Trophoblast cell (in vitro differentiated cells and primary cell): Measurements from ENCODE around the gene C14orf93.
A peak's percentile ranks its signal among the peaks of the same experiment; 100 is the strongest.

Source experiments
- DNase-seq, 2 donors: peaks; one replicate each; pipeline ENCODE4 v3.0.0-alpha.2; 2016
- H2AFZ ChIP-seq: 2 replicates; pipeline ENCODE4 v1.6.1; 2013; ENCODE audit warnings: low read length, moderate library complexity, mild to moderate bottlenecking; ENCODE audit not compliant: insufficient read depth, poor library complexity
- H2AK5ac ChIP-seq: 2 replicates; pipeline ENCODE4 v1.6.1; 2013; ENCODE audit warnings: mild to moderate bottlenecking, low read length
- H2BK120ac ChIP-seq: 2 replicates; pipeline ENCODE4 v1.6.1; 2013; ENCODE audit warnings: low read length, mild to moderate bottlenecking, moderate library complexity; ENCODE audit not compliant: insufficient read depth, poor library complexity
- H2BK12ac ChIP-seq: 2 replicates; pipeline ENCODE4 v1.6.1; 2013; ENCODE audit warnings: mild to moderate bottlenecking, low read length, moderate library complexity
- H2BK5ac ChIP-seq: 2 replicates; pipeline ENCODE4 v1.6.1; 2013; ENCODE audit warnings: low read length, low read depth, moderate library complexity, mild to moderate bottlenecking; ENCODE audit not compliant: poor library complexity
- H3K14ac ChIP-seq: 2 replicates; pipeline ENCODE4 v1.6.1; 2013; ENCODE audit warnings: mild to moderate bottlenecking, low read length
- H3K18ac ChIP-seq: 2 replicates; pipeline ENCODE4 v1.6.1; 2013; ENCODE audit warnings: mild to moderate bottlenecking, low read length
- H3K23ac ChIP-seq: 2 replicates; pipeline ENCODE4 v1.6.1; 2013; ENCODE audit warnings: low read length
- H3K27ac ChIP-seq: 2 replicates; pipeline ENCODE4 v1.5.1; 2013; ENCODE audit warnings: low read depth, mild to moderate bottlenecking, inconsistent platforms, low read length, moderate library complexity
- H3K27me3 ChIP-seq: 2 replicates; pipeline ENCODE4 v1.6.1; 2013; ENCODE audit warnings: inconsistent platforms, mild to moderate bottlenecking, low read length, moderate library complexity; ENCODE audit not compliant: insufficient read depth
- H3K36me3 ChIP-seq, 2 experiments: 1 replicate in 1 of 2; 2 replicates in 1 of 2; pipeline ENCODE4 v1.6.1; 2013; ENCODE audit warnings: low read length in 2 of 2, mild to moderate bottlenecking in 2 of 2, moderate library complexity in 1 of 2; ENCODE audit not compliant: insufficient read depth in 2 of 2, control insufficient read depth in 1 of 2
- H3K4ac ChIP-seq: 2 replicates; pipeline ENCODE4 v1.6.1; 2013; ENCODE audit warnings: low read depth, mild to moderate bottlenecking, low read length, moderate library complexity
- H3K4me1 ChIP-seq, 2 experiments: 1 replicate in 1 of 2; 2 replicates in 1 of 2; pipeline ENCODE4 v1.6.1; 2013; ENCODE audit warnings: low read length in 2 of 2, mild to moderate bottlenecking in 2 of 2, moderate library complexity in 1 of 2; ENCODE audit not compliant: insufficient read depth in 2 of 2, control insufficient read depth in 1 of 2
- H3K4me2 ChIP-seq: 2 replicates; pipeline ENCODE4 v1.6.1; 2013; ENCODE audit warnings: inconsistent platforms, mild to moderate bottlenecking, low read length, moderate library complexity
- H3K4me3 ChIP-seq: 2 replicates; pipeline ENCODE4 v1.5.1; 2013; ENCODE audit warnings: mild to moderate bottlenecking, low read depth, low read length, inconsistent platforms
- H3K79me1 ChIP-seq: one replicate; pipeline ENCODE4 v1.6.1; 2013; ENCODE audit warnings: low read length
- H3K79me2 ChIP-seq: 2 replicates; pipeline ENCODE4 v1.6.1; 2013; ENCODE audit warnings: low read length, mild to moderate bottlenecking; ENCODE audit not compliant: control insufficient read depth, insufficient read depth, poor library complexity
- H3K9ac ChIP-seq: 2 replicates; pipeline ENCODE4 v1.6.1; 2013; ENCODE audit warnings: mild to moderate bottlenecking, low read length
- H3K9me3 ChIP-seq: 2 replicates; pipeline ENCODE4 v1.6.1; 2013; ENCODE audit warnings: low read depth, mild to moderate bottlenecking, control low read depth, inconsistent platforms, low read length; ENCODE audit not compliant: insufficient read depth
- H4K12ac ChIP-seq: 2 replicates; pipeline ENCODE4 v1.6.1; 2013; ENCODE audit warnings: low read depth, mild to moderate bottlenecking, low read length, moderate library complexity
- H4K8ac ChIP-seq: 2 replicates; pipeline ENCODE4 v1.6.1; 2013; ENCODE audit warnings: low read depth, mild to moderate bottlenecking, low read length, moderate library complexity
- H4K91ac ChIP-seq: one replicate; pipeline ENCODE4 v1.6.1; 2013; ENCODE audit warnings: low read depth, mild to moderate bottlenecking, low read length, moderate library complexity
- whole genome bisulfite sequencing: extraction: QIAGEN DNeasy Blood & Tissue Kit; methylation state at CpG from one replicate; pipeline ENCODE4 v1.1.7; 2013; ENCODE audit warnings: missing lambda C conversion rate; ENCODE audit not compliant: insufficient read length, insufficient coverage; ENCODE audit errors: extremely low coverage; 5-methylcytosine and 5-hydroxymethylcytosine counted together

C14orf93 gene

DNA sequence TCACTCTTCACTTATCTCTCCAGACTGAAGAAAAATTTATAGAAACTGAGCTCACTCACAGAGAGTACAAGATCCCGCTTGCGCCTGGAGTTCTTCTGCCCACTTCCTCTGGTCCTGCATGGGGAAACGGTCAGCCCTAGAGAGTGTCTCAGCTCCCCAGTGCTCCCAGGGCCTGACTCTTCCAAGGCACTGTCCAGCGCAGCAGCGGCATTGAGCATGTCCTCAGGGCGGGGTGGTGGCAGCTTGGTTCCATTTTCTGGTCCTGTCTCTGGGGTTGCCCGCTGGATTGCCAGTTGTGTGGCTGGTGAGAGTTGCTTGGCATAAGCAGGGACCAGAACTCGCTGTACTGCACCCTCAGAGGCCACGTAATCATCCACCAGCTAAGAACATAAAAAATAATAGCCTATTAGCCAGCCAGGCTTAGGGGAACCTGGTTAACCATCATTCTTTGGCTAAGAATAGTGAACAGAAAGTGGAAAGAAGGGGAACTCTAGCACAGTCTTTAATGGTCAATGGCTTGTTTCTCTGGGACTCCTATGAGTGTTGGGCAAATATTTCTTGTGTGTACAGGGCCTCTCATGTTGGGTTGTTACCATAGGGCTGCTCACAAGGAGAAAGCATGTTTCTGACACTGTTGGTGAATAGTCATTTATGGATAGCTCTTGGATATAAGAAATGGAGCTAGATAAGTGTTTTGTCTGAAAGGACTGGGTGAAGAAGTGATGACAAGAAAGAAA is 13.9 kb downstream of the C14orf93 start:
- Histone ChIP-seq H3K4me3 (peak overlapping the region; percentile 54), H2AFZ (no peak overlapping the region), H3K27me3 (no peaks in the 10 kb centered on the region), H3K27ac (no peak overlapping the region), H3K36me3 (peaks cover 0 to 2% of the 10 kb centered on the region in 2 experiments), H2BK12ac (no peak overlapping the region), H2BK5ac (no peak overlapping the region), H3K18ac (no peak overlapping the region), H4K91ac (no peak overlapping the region), H4K8ac (no peak overlapping the region), H2BK120ac (no peak overlapping the region), H4K12ac (no peak overlapping the region), H3K79me1 (no peaks in the 10 kb centered on the region), H2AK5ac (no peak overlapping the region), H3K79me2 (no peaks in the 10 kb centered on the region), H3K4me1 (peaks cover 6 to 10% of the 10 kb centered on the region in 2 experiments), H3K9ac (peak overlapping the region; percentile 64), H3K9me3 (peaks cover 2% of the 10 kb centered on the region), H3K4ac (no peak overlapping the region), H3K23ac (no peak overlapping the region), H3K4me2 (no peak overlapping the region), H3K14ac (no peak overlapping the region)
- WGBS, result no CpG with 5 or more reads among the region's 9 CpGs
- DNase-seq, result no peak

DNA sequence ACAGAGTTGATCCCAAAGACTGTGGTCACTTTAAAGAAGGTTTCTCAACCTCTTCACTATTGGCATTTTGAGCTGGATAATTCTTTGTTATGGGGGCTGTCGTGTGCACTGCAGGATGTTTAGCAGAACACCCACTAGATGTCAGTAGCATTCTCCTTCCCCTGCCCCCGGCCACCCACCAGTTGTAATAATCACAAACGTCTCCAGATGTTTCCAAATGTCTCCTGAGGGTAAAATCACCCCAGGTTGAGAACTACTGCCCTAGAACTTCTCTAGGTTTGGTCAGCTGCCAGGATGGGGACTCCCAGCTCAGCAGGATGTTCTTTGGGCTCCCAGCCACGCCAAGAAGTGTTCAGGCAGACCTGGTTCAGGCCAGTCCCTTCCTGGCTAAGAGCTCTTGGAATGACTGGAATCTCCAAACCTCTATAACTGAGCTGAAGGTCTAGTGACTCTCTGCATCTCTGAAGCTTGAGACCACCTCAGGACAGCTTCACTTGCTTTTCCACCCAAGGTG is 15.1 kb downstream of the C14orf93 start:
- Histone ChIP-seq H3K79me2 (no peaks in the 10 kb centered on the region), H3K27ac (no peak overlapping the region), H3K9ac (no peak overlapping the region), H4K91ac (no peak overlapping the region), H4K12ac (no peak overlapping the region), H3K4me3 (no peak overlapping the region), H3K14ac (no peak overlapping the region), H2BK5ac (no peak overlapping the region), H2AK5ac (no peak overlapping the region), H3K4me1 (peaks cover 6 to 10% of the 10 kb centered on the region in 2 experiments), H3K36me3 (peaks cover 0 to 2% of the 10 kb centered on the region in 2 experiments), H2AFZ (peak overlapping the region; percentile 2), H4K8ac (no peak overlapping the region), H2BK12ac (peak overlapping the region; percentile 22), H3K18ac (no peak overlapping the region), H3K79me1 (no peaks in the 10 kb centered on the region), H2BK120ac (no peak overlapping the region), H3K4ac (no peak overlapping the region), H3K23ac (no peak overlapping the region), H3K4me2 (peak overlapping the region; percentile 24), H3K27me3 (no peaks in the 10 kb centered on the region), H3K9me3 (peaks cover 2% of the 10 kb centered on the region)
- DNase-seq, result peak; percentile 7 to 40
- no CpG with 5 or more reads among the region's 4 CpGs for WGBS

DNA sequence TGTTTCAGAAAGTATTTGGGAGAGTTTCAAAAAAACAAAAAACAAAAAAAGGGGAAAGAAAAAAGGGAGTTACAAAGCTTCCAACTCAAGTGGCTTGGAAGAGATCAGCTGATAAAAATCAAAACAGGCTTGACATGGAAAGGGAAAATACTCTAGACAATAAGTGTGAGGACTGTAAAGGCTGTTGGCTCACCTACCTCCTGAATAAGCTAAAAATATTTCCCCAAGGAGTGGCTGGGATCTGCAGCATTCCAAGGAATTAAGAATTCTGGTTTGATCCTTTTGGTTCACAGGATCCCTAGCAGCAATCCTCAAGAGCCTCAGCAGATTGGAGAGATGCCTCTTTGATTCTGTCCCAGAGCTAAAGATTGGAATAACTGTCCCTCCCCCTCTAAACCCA is 16.4 kb downstream of the C14orf93 start:
- H3K36me3 ChIP-seq, result peaks cover 0 to 2% of the 10 kb centered on the region in 2 experiments
- no peak overlapping the region for H2BK5ac ChIP-seq
- DNase-seq, result no peak
- H3K79me2 ChIP-seq, result no peaks in the 10 kb centered on the region
- no peaks in the 10 kb centered on the region for H3K27me3 ChIP-seq
- no peak overlapping the region for H4K8ac ChIP-seq
- H3K4me3 ChIP-seq, result no peak overlapping the region
- no peak overlapping the region for H4K12ac ChIP-seq
- no peak overlapping the region for H4K91ac ChIP-seq
- peaks cover 6 to 10% of the 10 kb centered on the region in 2 experiments for H3K4me1 ChIP-seq
- H2BK120ac ChIP-seq, result no peak overlapping the region
- peaks cover 2% of the 10 kb centered on the region for H3K9me3 ChIP-seq
- no peaks in the 10 kb centered on the region for H3K79me1 ChIP-seq
- H3K4ac ChIP-seq, result no peak overlapping the region
- H3K4me2 ChIP-seq, result no peak overlapping the region
- H3K18ac ChIP-seq, result no peak overlapping the region
- no peak overlapping the region for H3K14ac ChIP-seq
- no peak overlapping the region for H2AK5ac ChIP-seq
- no peak overlapping the region for H2AFZ ChIP-seq
- no peak overlapping the region for H3K23ac ChIP-seq
- peak overlapping the region; percentile 15 for H3K27ac ChIP-seq
- H2BK12ac ChIP-seq, result no peak overlapping the region
- H3K9ac ChIP-seq, result no peak overlapping the region

DNA sequence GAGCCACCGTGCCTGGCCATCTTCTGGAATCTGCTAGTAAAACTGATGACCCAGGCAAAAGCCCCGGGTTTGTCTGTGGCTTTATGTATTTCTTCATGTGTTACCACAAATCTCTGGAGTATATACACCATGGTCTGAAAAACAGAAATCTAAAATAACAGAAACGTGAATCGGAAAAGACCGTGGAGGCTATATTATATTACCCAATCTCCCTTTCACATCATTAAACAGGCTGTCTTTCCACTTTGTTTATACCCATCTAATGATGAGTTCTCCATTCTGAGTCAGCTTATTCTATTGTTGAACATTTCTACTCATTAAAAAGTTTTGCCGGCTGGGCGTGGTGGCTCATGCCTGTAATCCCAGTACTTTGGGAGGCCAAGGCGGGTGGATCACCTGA is 18.1 kb downstream of the C14orf93 start:
- WGBS, result no CpG with 5 or more reads among the region's 8 CpGs
- Histone ChIP-seq H3K14ac (no peak overlapping the region), H2BK5ac (no peak overlapping the region), H2AK5ac (no peak overlapping the region), H2BK12ac (no peak overlapping the region), H2AFZ (no peak overlapping the region), H3K4me3 (no peak overlapping the region), H3K79me1 (no peaks in the 10 kb centered on the region), H3K4me1 (peaks cover 6 to 10% of the 10 kb centered on the region in 2 experiments), H3K27ac (no peak overlapping the region), H4K8ac (no peak overlapping the region), H3K18ac (no peak overlapping the region), H3K36me3 (peaks cover 2 to 5% of the 10 kb centered on the region in 2 experiments), H4K91ac (no peak overlapping the region), H3K79me2 (no peaks in the 10 kb centered on the region), H3K27me3 (no peaks in the 10 kb centered on the region), H3K9me3 (no peaks in the 10 kb centered on the region), H3K4me2 (no peak overlapping the region), H3K9ac (no peak overlapping the region), H2BK120ac (no peak overlapping the region), H3K23ac (no peak overlapping the region), H4K12ac (no peak overlapping the region), H3K4ac (no peak overlapping the region)
- DNase-seq, result no peak
